Measurements from ENCODE around the gene LRCH4.

DNA sequence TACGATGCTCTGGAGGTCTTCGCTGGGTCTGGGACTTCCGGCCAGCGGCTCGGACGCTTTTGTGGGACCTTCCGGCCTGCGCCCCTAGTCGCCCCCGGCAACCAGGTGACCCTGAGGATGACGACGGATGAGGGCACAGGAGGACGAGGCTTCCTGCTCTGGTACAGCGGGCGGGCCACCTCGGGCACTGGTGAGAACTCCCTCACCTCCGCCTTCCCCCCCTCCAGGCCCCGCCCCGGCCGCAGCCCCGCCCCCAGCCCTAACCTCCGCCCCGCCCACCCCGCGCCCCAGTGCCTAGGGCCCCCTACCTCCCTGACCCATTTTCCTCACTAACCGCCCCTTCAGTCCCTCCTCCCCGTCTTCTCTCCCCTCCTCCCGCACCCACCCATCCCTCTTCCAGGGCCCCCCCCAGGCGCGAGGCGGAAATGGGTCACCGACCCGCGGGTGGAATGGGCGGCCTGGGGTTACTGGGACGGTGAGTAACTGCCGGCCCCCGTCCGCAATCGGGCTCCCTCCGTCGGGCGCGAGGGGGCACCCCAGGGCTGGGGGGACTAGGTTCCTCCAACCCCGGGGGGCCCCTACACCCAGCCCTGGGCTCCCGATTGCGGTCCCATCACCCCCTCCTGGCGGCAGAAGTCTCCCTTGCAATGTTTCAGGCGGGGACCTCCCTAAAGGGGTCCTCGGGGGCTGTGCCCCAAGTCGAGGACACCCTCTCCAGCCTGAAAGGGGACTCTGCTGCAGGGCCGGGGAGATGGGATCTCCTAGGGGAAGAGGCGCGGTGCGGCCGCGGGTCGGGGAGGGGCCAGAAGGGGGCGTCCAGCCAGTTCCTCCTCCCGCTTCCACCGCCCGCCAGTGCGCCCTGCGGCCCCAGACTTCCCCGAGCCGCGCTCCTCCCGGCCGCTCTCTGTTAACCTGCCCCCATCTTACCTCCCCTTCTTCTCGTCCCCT, 18.4 kb upstream of the LRCH4 start:
- TF ChIP-seq, protein P1, sequence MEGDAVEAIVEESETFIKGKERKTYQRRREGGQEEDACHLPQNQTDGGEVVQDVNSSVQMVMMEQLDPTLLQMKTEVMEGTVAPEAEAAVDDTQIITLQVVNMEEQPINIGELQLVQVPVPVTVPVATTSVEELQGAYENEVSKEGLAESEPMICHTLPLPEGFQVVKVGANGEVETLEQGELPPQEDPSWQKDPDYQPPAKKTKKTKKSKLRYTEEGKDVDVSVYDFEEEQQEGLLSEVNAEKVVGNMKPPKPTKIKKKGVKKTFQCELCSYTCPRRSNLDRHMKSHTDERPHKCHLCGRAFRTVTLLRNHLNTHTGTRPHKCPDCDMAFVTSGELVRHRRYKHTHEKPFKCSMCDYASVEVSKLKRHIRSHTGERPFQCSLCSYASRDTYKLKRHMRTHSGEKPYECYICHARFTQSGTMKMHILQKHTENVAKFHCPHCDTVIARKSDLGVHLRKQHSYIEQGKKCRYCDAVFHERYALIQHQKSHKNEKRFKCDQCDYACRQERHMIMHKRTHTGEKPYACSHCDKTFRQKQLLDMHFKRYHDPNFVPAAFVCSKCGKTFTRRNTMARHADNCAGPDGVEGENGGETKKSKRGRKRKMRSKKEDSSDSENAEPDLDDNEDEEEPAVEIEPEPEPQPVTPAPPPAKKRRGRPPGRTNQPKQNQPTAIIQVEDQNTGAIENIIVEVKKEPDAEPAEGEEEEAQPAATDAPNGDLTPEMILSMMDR (IDR thresholded peaks at IDR 0.05): peak; percentile 2 to 26 (median 19)
- no peak for TF ChIP-seq POLR2A (IDR thresholded peaks at IDR 0.05)

Measured in testis (tissue), 2 donors.